H1 (cell line): Measurements from ENCODE around the gene PACS1. TPM values are rescaled to one million over a fixed set of nuclear protein-coding genes. Genes with fewer than 3 reads are reported as not detected.
"Not testable (repeated sequence)": the region's sequence is repeated elsewhere in the genome, so short reads cannot be mapped to it uniquely, and the experiment has no call there.

Source experiments
- CTCF ChIA-PET: fragments of 300-600 bp; sonication (Branson Sonifier 250); formaldehyde crosslinking; loops from one replicate; lab custom pipeline; 2021; ENCODE audit not compliant: partially characterized antibody; lab: Charles Lee
- POLR2A ChIA-PET: fragments of 300-600 bp; sonication (Branson Sonifier 250); formaldehyde crosslinking; loops from one replicate; lab custom pipeline; 2021; ENCODE audit warnings: inconsistent platforms; ENCODE audit not compliant: partially characterized antibody; lab: Charles Lee
- DNase-seq, 2 experiments: peaks; one replicate each; pipeline versions ENCODE4 v3.0.0 to v3.0.0-alpha.2; 2010 to 2022; ENCODE audit warnings: low spot score in 2 of 2, low read depth in 1 of 2, mixed read lengths in 1 of 2
- FAIRE-seq: peaks from 2 replicates; lab custom pipeline; 2011; peaks lifted over from hg19 to GRCh38; lab: Jason Lieb, UNC
- H2AFZ ChIP-seq: 2 replicates; pipeline ENCODE4 v1.8.1; 2012; ENCODE audit warnings: low read length, inconsistent platforms
- H2AK5ac ChIP-seq: 2 replicates; pipeline ENCODE4 v1.6.1; 2013; ENCODE audit warnings: low read depth, low read length
- H2BK120ac ChIP-seq: replicated peaks from 2 replicates; pipeline ENCODE3; 2013; ENCODE audit warnings: low read depth, low read length, inconsistent platforms
- H2BK12ac ChIP-seq: 2 replicates; pipeline ENCODE4 v1.6.1; 2013; ENCODE audit warnings: low read depth, low read length
- H2BK15ac ChIP-seq: 2 replicates; pipeline ENCODE4 v1.6.1; 2013; ENCODE audit warnings: low read length
- H2BK20ac ChIP-seq: 2 replicates; pipeline ENCODE4 v1.6.1; 2013; ENCODE audit warnings: low read length
- H2BK5ac ChIP-seq: 2 replicates; pipeline ENCODE4 v1.6.1; 2013; ENCODE audit warnings: low read depth, low read length
- H3K14ac ChIP-seq: 2 replicates; pipeline ENCODE4 v1.6.1; 2013; ENCODE audit warnings: inconsistent platforms; ENCODE audit not compliant: insufficient read length
- H3K18ac ChIP-seq: 2 replicates; pipeline ENCODE4 v1.6.1; 2013; ENCODE audit warnings: low read length; ENCODE audit errors: extremely low read depth
- H3K23ac ChIP-seq: 2 replicates; pipeline ENCODE4 v1.6.1; 2013; ENCODE audit warnings: inconsistent platforms; ENCODE audit not compliant: insufficient read length
- H3K23me2 ChIP-seq: 2 replicates; pipeline ENCODE4 v1.6.1; 2013; ENCODE audit warnings: low read depth, low read length
- H3K27ac ChIP-seq: 2 replicates; pipeline ENCODE4 v1.6.1; 2011; ENCODE audit warnings: low read depth, low read length, inconsistent platforms
- H3K27me3 ChIP-seq, 4 experiments: replicated peaks in 1 of 4; 1 replicate in 1 of 4; 2 replicates in 3 of 4; pipeline versions ENCODE4 v1.6.1 to v1.8.1; 2011 to 2013; ENCODE audit warnings: low read length in 3 of 4, mild to moderate bottlenecking in 3 of 4, inconsistent platforms in 2 of 4, mixed read lengths in 2 of 4, moderate library complexity in 1 of 4; ENCODE audit not compliant: control insufficient read depth in 3 of 4, insufficient read depth in 3 of 4; ENCODE audit errors: extremely low read depth in 1 of 4
- H3K36me3 ChIP-seq, 4 experiments: 2 replicates each; pipeline versions ENCODE4 v1.6.1 to v1.8.1; 2011 to 2013; ENCODE audit warnings: mild to moderate bottlenecking in 4 of 4, low read length in 3 of 4, moderate library complexity in 2 of 4, control low read depth in 1 of 4, inconsistent platforms in 1 of 4; ENCODE audit not compliant: insufficient read depth in 4 of 4, control insufficient read depth in 2 of 4
- H3K4ac ChIP-seq: replicated peaks from 2 replicates; pipeline ENCODE3; 2013; ENCODE audit warnings: low read length, low read depth, mixed read lengths, inconsistent platforms; ENCODE audit not compliant: insufficient read length
- H3K4me1 ChIP-seq, 4 experiments: replicated peaks in 1 of 4; 1 replicate in 1 of 4; 2 replicates in 3 of 4; pipeline versions ENCODE4 v1.6.1 to v1.8.1; 2011 to 2013; ENCODE audit warnings: low read length in 3 of 4, inconsistent platforms in 2 of 4, mixed read lengths in 1 of 4; ENCODE audit not compliant: insufficient read depth in 4 of 4, control insufficient read depth in 3 of 4
- H3K4me2 ChIP-seq, 2 experiments: 2 replicates each; pipeline versions ENCODE4 v1.6.1 to v1.8.1; 2011 to 2013; ENCODE audit warnings: low read depth in 2 of 2, low read length in 2 of 2, control low read depth in 1 of 2, inconsistent platforms in 1 of 2, mild to moderate bottlenecking in 1 of 2; ENCODE audit not compliant: insufficient read depth in 1 of 2
- H3K4me3 ChIP-seq, 4 experiments: fragments of 200-600, 300-600 bp in 1 of 4; sonication (generic), shearing (Covaris generic), sonication (Bioruptor Twin) in 1 of 4; 2 replicates each; pipeline versions ENCODE4 v1.5.1 to v1.8.1; 2011 to 2016; ENCODE audit warnings: low read length in 4 of 4, low read depth in 3 of 4, control low read depth in 2 of 4, inconsistent platforms in 2 of 4, mild to moderate bottlenecking in 2 of 4, mixed read lengths in 1 of 4, moderate library complexity in 1 of 4; ENCODE audit not compliant: insufficient read depth in 2 of 4; ENCODE audit errors: extremely low read depth in 1 of 4
- H3K56ac ChIP-seq: replicated peaks from 2 replicates; pipeline ENCODE3; 2013; ENCODE audit warnings: low read depth, mild to moderate bottlenecking, mixed read lengths, low read length, inconsistent platforms; ENCODE audit not compliant: insufficient read length
- H3K79me1 ChIP-seq: 2 replicates; pipeline ENCODE4 v1.6.1; 2013; ENCODE audit warnings: low read depth, low read length, control low read depth
- H3K79me2 ChIP-seq, 2 experiments: 2 replicates each; pipeline versions ENCODE4 v1.6.1 to v1.8.1; 2012 to 2013; ENCODE audit warnings: low read length in 2 of 2, mild to moderate bottlenecking in 2 of 2, inconsistent platforms in 1 of 2; ENCODE audit not compliant: insufficient read depth in 2 of 2, control insufficient read depth in 1 of 2
- H3K9ac ChIP-seq, 4 experiments: replicated peaks in 1 of 4; 1 replicate in 1 of 4; 2 replicates in 3 of 4; pipeline versions ENCODE4 v1.6.1 to v1.8.1; 2011 to 2013; ENCODE audit warnings: low read depth in 3 of 4, low read length in 3 of 4, control low read depth in 2 of 4, mild to moderate bottlenecking in 2 of 4, moderate library complexity in 2 of 4, inconsistent platforms in 1 of 4; ENCODE audit errors: extremely low read depth in 1 of 4
- H3K9me3 ChIP-seq, 2 experiments: 2 replicates each; pipeline versions ENCODE4 v1.6.1 to v1.8.1; 2012 to 2013; ENCODE audit warnings: mild to moderate bottlenecking in 2 of 2, moderate library complexity in 2 of 2, control low read depth in 1 of 2, inconsistent platforms in 1 of 2, low read depth in 1 of 2, low read length in 1 of 2, mixed read lengths in 1 of 2; ENCODE audit not compliant: insufficient read depth in 2 of 2
- H4K20me1 ChIP-seq, 2 experiments: replicated peaks in 1 of 2; 2 replicates each; pipeline versions ENCODE3 to v1.8.1; 2011 to 2013; ENCODE audit warnings: inconsistent platforms in 2 of 2, low read length in 2 of 2, mild to moderate bottlenecking in 1 of 2; ENCODE audit not compliant: insufficient read depth in 2 of 2, control insufficient read depth in 1 of 2
- H4K5ac ChIP-seq: 2 replicates; pipeline ENCODE4 v1.6.1; 2013; ENCODE audit warnings: low read length, low read depth, mixed read lengths, inconsistent platforms; ENCODE audit not compliant: insufficient read length
- H4K8ac ChIP-seq: 2 replicates; pipeline ENCODE4 v1.8.0; 2013; ENCODE audit warnings: mild to moderate bottlenecking, moderate library complexity, low read length, inconsistent platforms; ENCODE audit not compliant: insufficient read depth; ENCODE audit errors: extremely low read depth
- H4K91ac ChIP-seq: replicated peaks from 2 replicates; pipeline ENCODE3; 2013; ENCODE audit warnings: low read length, mixed read lengths, inconsistent platforms; ENCODE audit not compliant: insufficient read length
- CHD2 ChIP-seq: IDR thresholded peaks from 2 replicates; pipeline ENCODE4 v1.6.1; 2012; ENCODE audit warnings: low read length, improper control_type of control experiment
- CREB1 ChIP-seq: IDR thresholded peaks from 2 replicates; pipeline ENCODE4 v1.6.1; 2012; ENCODE audit warnings: inconsistent platforms
- EZH2 ChIP-seq: fragments of 200-600 bp; sonication (generic); IDR thresholded peaks from 2 replicates; pipeline ENCODE4 v1.7.1; 2012; ENCODE audit warnings: low read depth, mild to moderate bottlenecking, moderate library complexity, low read length, inconsistent platforms; ENCODE audit not compliant: severe bottlenecking
- JUND ChIP-seq: IDR thresholded peaks from 2 replicates; pipeline ENCODE4 v1.6.1; 2011; ENCODE audit warnings: mild to moderate bottlenecking, improper control_type of control experiment, low read length
- KDM5A ChIP-seq: fragments of 200-600 bp; IDR thresholded peaks from 2 replicates; pipeline ENCODE4 v1.7.1; 2012; ENCODE audit warnings: mild to moderate bottlenecking, low read length, inconsistent platforms, mixed read lengths
- POLR2A ChIP-seq, 2 experiments: IDR thresholded peaks; 1 replicate in 1 of 2; 2 replicates in 1 of 2; pipeline ENCODE4 v1.6.1; 2011; ENCODE audit warnings: low read depth in 2 of 2, low read length in 2 of 2, mild to moderate bottlenecking in 2 of 2; ENCODE audit errors: control extremely low read depth in 1 of 2
- RAD21 ChIP-seq, 2 experiments: IDR thresholded peaks in 1 of 2; conservative IDR thresholded peaks in 1 of 2; 2 replicates each; pipeline ENCODE4 v1.6.1; 2011; ENCODE audit warnings: low read depth in 2 of 2, low read length in 2 of 2, improper control_type of control experiment in 1 of 2, inconsistent platforms in 1 of 2, mild to moderate bottlenecking in 1 of 2, moderate library complexity in 1 of 2
- WGBS, 2 experiments: shearing (Covaris generic) in 1 of 2; methylation state at CpG; one replicate each; pipeline versions ENCODE4 v1.1.6 to v1.1.7; 2013 to 2015; ENCODE audit warnings: low lambda C conversion rate in 2 of 2, mixed read lengths in 2 of 2, inconsistent platforms in 1 of 2, low coverage in 1 of 2, missing lambda C conversion rate in 1 of 2; ENCODE audit not compliant: insufficient replicate concordance in 2 of 2, insufficient coverage in 1 of 2, insufficient read length in 1 of 2; ENCODE audit errors: extremely low coverage in 1 of 2, missing lambda C conversion rate in 1 of 2; 5-methylcytosine and 5-hydroxymethylcytosine counted together
- polyA plus RNA-seq, 7 experiments: library from polyadenylated mRNA; depleted of rRNA in 3 of 7; stranded (reverse) in 5 of 7; unstranded in 2 of 7; fragments of >200 nt in 5 of 7; fragments of 200-250 nt in 2 of 7; gene quantifications; 1 replicate in 5 of 7; 2 replicates in 1 of 7; 4 replicates in 1 of 7; pipeline versions ENCODE4 v1.2.1 to v1.2.3, GENCODE V29; 2011 to 2013; ENCODE audit warnings: missing spikeins in 2 of 7, mixed read lengths in 2 of 7
- total RNA-seq: library from RNA; stranded (reverse); fragmentation: NEBNext Ultra II Directional; extraction: Animal tissue kit (Norgen Biotek cat#: 25700); gene quantifications from 2 replicates; pipeline ENCODE4 v1.2.1, GENCODE V29; 2021

The PACS1 gene
- total and polyA plus RNA-seq, 2 of the 8 experiments (the other 6 are each of a cell fraction or from before 2014, with no cell fraction given) = 11.5 to 36.0 TPM

DNA sequence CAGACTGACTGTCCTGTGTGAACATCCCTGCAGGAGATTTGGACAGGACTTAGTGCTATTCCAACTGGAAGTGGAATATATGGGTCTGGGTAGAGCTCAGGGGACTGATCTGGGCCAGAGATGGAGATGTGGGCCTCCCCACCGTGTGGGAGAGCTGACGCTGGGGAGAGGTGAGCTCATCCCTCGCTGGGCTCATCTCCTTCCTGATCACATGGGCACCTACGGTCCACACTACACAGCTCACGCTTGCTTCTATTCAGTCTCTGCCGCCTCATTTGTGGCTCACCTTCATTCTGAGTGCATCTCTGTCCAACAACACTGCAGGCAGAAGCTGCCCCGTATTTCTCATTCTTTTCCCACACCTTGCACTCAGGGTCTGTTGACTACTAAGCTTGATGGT, 181.7 kb downstream of the PACS1 start (continued):
- TF ChIP-seq RAD21 (IDR thresholded peaks at IDR 0.05 in 1 of 2, conservative IDR thresholded peaks at IDR 0.05 in 1 of 2; ENCODE audit: low read depth in 2 of 2, low read length in 2 of 2) (no peak), POLR2A (IDR thresholded peaks at IDR 0.05; ENCODE audit: control extremely low read depth in 1 of 2, low read depth in 2 of 2, low read length in 2 of 2) (no peak), EZH2 (no peak), KDM5A (no peak), JUND (no peak), CREB1 (no peak), CHD2 (no peak)

DNA sequence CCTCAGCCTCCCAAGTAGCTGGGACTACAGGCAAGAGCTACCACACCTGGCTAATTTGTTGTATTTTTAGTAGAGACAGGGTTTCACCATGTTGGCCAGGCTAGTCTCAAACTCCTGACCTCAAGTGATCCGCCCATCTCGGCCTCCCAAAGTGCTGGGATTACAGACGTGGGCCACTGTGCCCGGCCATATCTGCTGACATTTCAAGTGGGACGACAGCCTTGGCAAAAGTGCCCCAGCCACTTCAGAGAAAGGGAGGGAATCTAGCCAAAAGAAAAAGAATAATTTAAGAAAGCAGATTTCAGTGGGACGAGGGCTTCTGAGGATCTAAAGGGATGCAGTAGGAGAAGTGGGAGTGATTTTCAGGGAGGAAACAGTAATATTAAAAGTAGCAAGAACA, 183.0 kb downstream of the PACS1 start:
- H3K18ac ChIP-seq, H3K9me3 ChIP-seq, FAIRE-seq, H3K79me1 ChIP-seq, H3K14ac ChIP-seq, H2BK5ac ChIP-seq, H2BK12ac ChIP-seq, DNase-seq, H2BK120ac ChIP-seq, H3K4me3 ChIP-seq, H3K4ac ChIP-seq, H3K27me3 ChIP-seq, H4K91ac ChIP-seq, H2AK5ac ChIP-seq, H3K27ac ChIP-seq, H4K8ac ChIP-seq, H3K56ac ChIP-seq, H3K36me3 ChIP-seq, H3K23me2 ChIP-seq, H3K9ac ChIP-seq, H2BK20ac ChIP-seq, H2BK15ac ChIP-seq, H3K4me1 ChIP-seq, H2AFZ ChIP-seq, H4K20me1 ChIP-seq, H3K4me2 ChIP-seq, H4K5ac ChIP-seq, H3K23ac ChIP-seq, H3K79me2 ChIP-seq: not testable (repeated sequence)
- ChIA-PET POLR2A (interaction anchor here (1.3 to 2.1 kb wide), 2 partner anchors 9 to 13 kb away, joined by 4 to 7 read pairs; no protein-coding TSS in a partner anchor), CTCF (interaction anchor here (1.1 to 2.0 kb wide), 3 partner anchors 8 to 11 kb away, joined by 5 to 6 read pairs (median 5); no protein-coding TSS in a partner anchor)
- WGBS, 2 experiments = 85% methylated on average over 6 of the region's 6 CpGs; no CpG with 5 or more reads in 1 of the 2 experiments
